Osteocyte (in vitro differentiated cells): ENCODE data around the gene PLEKHF1. TPM values are rescaled to one million over a fixed set of nuclear protein-coding genes. Genes with fewer than 3 reads are reported as not detected.

Experiments
- DNase-seq: peaks from one replicate; pipeline ENCODE4 v3.0.0; 2021; ENCODE audit warnings: mixed read lengths; ENCODE audit not compliant: unreplicated experiment; ENCODE audit errors: extremely low spot score
- H3K27ac Mint-ChIP-seq: one replicate; pipeline ENCODE4 v1.8.0; 2021; ENCODE audit warnings: mild to moderate bottlenecking, mixed read lengths; ENCODE audit not compliant: unreplicated experiment
- H3K27me3 Mint-ChIP-seq: one replicate; pipeline ENCODE4 v1.8.0; 2021; ENCODE audit warnings: mixed read lengths; ENCODE audit not compliant: unreplicated experiment
- H3K36me3 Mint-ChIP-seq: one replicate; pipeline ENCODE4 v1.8.0; 2021; ENCODE audit warnings: mixed read lengths; ENCODE audit not compliant: unreplicated experiment
- H3K4me1 Mint-ChIP-seq: one replicate; pipeline ENCODE4 v1.8.0; 2021; ENCODE audit warnings: mixed read lengths; ENCODE audit not compliant: unreplicated experiment
- H3K4me3 Mint-ChIP-seq: one replicate; pipeline ENCODE4 v1.8.0; 2021; ENCODE audit warnings: mild to moderate bottlenecking, moderate library complexity, mixed read lengths; ENCODE audit not compliant: unreplicated experiment
- H3K9me3 Mint-ChIP-seq: one replicate; pipeline ENCODE4 v1.8.0; 2021; ENCODE audit warnings: mixed read lengths; ENCODE audit not compliant: unreplicated experiment
- total RNA-seq: library from RNA; stranded (reverse); gene quantifications from 2 replicates; pipeline ENCODE4 v1.2.1, GENCODE V29; 2021
- TF ChIP-seq, protein P1 (sequence below): fragments of 200-600 bp; sonication (generic); IDR thresholded peaks from 2 replicates; pipeline ENCODE4 v1.5.0; 2021; ENCODE audit warnings: antibody characterized with exemption, mild to moderate bottlenecking, moderate library complexity

PLEKHF1 gene
- total RNA-seq, 1 donor from 2014 or later = 27.3 TPM

DNA sequence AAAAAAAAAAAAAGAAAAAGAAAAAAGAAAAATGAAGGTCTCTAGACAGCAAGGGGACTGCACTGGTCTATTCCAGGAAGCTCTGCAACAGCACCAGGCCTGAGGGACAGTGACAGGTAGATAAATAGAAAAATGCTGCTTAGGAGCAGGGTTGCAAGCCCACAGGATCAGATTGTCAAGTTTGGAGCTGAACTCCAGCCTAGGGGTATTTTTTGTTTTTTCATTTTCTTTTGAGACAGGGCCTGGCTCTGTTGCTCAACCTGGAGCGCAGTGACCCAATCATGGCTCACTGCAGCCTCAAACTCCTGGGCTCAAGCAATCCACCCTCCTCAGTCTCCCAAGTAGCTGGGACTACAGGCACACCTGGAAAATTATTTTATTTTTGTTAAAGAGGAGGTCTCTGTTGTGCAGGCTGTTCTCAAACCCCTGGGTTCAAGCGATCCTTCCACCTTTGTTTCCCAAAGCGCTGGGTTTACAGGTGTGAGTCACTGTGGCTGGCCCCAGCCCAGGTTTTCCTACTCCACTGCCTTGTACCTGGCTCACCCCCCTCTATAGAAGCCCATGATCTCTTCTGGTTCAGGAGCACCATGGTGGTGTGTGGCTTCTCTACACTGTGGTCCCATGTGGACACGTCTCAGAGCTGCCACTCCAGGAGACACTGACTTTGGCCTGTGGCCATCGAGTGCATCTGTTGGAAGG, 35.3 kb upstream of the PLEKHF1 start:
- TF ChIP-seq, protein P1, sequence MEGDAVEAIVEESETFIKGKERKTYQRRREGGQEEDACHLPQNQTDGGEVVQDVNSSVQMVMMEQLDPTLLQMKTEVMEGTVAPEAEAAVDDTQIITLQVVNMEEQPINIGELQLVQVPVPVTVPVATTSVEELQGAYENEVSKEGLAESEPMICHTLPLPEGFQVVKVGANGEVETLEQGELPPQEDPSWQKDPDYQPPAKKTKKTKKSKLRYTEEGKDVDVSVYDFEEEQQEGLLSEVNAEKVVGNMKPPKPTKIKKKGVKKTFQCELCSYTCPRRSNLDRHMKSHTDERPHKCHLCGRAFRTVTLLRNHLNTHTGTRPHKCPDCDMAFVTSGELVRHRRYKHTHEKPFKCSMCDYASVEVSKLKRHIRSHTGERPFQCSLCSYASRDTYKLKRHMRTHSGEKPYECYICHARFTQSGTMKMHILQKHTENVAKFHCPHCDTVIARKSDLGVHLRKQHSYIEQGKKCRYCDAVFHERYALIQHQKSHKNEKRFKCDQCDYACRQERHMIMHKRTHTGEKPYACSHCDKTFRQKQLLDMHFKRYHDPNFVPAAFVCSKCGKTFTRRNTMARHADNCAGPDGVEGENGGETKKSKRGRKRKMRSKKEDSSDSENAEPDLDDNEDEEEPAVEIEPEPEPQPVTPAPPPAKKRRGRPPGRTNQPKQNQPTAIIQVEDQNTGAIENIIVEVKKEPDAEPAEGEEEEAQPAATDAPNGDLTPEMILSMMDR = no peak
- no peak overlapping the region for H3K4me3 Mint-ChIP-seq
- no peaks in the 10 kb centered on the region for H3K9me3 Mint-ChIP-seq
- no peaks in the 10 kb centered on the region for H3K36me3 Mint-ChIP-seq
- no peaks in the 10 kb centered on the region for H3K27me3 Mint-ChIP-seq
- peaks cover 5% of the 10 kb centered on the region for H3K4me1 Mint-ChIP-seq
- DNase-seq = no peak
- H3K27ac Mint-ChIP-seq = no peak overlapping the region

DNA sequence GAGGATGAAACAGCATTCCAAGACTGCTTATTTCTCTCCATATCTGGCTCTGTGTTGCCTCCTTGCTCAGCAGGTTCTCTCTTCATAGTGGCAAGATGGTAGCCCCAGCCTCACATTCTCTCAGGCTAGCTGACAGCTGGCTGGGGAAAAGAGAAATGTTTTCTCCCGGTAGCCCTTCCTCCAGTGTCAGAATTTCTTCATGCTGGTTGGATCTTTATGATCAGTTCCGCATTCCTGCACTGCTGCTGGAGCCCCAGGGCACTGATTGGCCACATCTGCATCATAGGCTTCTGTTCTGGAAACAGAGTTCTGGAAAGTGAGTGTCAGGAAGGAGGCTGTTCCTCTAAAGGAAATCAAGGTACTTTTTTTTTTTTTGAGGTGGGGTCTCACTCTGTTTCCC, 34.6 kb upstream of the PLEKHF1 start:
- H3K27me3 Mint-ChIP-seq = no peaks in the 10 kb centered on the region
- TF ChIP-seq, protein P1 = no peak
- H3K9me3 Mint-ChIP-seq = no peaks in the 10 kb centered on the region
- H3K4me3 Mint-ChIP-seq = no peak overlapping the region
- no peaks in the 10 kb centered on the region for H3K36me3 Mint-ChIP-seq
- no peak for DNase-seq
- peaks cover 5% of the 10 kb centered on the region for H3K4me1 Mint-ChIP-seq
- no peak overlapping the region for H3K27ac Mint-ChIP-seq

DNA sequence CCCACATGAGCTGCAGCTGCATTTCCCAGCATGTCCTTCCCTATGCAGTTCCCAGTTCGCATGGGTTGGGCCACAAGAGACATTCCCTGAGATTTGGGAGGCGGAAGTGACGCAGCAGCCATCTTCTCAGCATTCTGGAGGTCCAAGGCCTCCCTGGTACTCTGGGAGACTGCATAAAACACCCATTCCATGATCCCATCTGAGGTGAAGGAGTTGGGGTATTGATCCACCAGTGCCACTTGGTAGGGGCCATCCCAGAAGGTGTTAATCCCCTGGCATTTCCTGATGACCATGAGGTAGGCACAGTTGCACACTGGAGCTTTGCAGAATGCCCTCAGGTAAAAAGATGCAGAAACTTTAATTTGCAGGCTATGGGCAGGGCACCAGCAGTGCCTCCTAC, 33.8 kb upstream of the PLEKHF1 start:
- no peaks in the 10 kb centered on the region for H3K9me3 Mint-ChIP-seq
- no peak overlapping the region for H3K27ac Mint-ChIP-seq
- TF ChIP-seq, protein P1 = no peak
- H3K36me3 Mint-ChIP-seq = no peaks in the 10 kb centered on the region
- H3K4me1 Mint-ChIP-seq = peaks cover 5% of the 10 kb centered on the region
- no peak for DNase-seq
- H3K27me3 Mint-ChIP-seq = no peaks in the 10 kb centered on the region
- H3K4me3 Mint-ChIP-seq = no peak overlapping the region

DNA sequence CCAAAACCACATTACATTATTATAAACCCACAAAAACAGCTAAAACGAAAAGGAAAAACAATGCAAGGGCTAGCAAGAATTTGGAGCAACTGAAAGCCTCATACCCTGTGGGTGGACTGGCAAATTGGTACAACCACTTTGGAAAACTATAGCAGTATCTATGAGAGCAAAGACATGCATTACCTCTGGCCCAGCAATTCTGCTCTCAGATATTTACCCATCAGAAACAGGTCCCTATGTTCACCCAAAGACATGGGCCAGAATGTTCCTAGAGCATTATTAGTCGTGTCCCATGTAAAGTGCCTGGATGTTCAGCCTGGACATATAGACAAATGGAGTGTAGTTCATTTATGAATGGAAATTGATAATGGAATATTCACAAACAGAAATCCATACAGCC, 31.3 kb upstream of the PLEKHF1 start:
- Mint-ChIP-seq H3K27me3 (no peaks in the 10 kb centered on the region), H3K27ac (no peak overlapping the region), H3K4me1 (peaks cover 5% of the 10 kb centered on the region), H3K36me3 (no peaks in the 10 kb centered on the region), H3K4me3 (no peak overlapping the region), H3K9me3 (no peaks in the 10 kb centered on the region)
- TF ChIP-seq, protein P1 = no peak
- no peak for DNase-seq

DNA sequence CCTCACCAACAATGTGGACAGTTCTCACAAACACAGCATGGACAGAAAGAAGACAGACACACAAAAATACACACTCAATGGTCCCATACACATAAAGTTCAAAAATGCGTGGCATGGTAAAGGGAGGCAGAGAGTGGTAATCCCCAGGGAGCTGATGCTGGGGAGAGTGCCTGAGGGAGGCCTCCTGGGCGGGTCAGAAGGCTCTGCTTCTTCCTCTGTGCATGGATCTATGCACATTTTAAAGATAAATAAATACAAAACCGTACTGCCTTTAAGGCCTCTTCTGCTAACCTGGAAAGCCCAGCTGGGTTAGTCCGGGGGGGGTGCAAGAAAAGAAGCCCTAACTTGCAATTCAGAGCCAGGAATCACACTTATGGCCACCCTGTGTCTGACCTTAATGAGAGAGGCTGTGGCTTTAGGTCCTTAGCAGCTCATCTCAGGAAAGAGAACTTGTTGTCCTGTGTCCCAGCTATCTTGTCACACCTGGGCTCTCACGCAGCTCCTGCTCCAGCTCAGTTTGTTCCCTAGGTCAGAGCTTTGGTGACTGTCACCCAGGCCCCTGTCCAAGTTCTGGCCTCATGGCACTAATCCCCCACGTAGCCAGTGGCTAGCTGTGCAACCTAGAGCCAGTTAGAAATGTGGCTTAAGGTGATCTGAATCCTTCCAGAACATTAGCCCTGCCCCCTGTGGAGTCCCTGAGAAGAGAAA, 30.7 kb upstream of the PLEKHF1 start:
- no peaks in the 10 kb centered on the region for H3K36me3 Mint-ChIP-seq
- H3K9me3 Mint-ChIP-seq = no peaks in the 10 kb centered on the region
- H3K4me1 Mint-ChIP-seq = peaks cover 5% of the 10 kb centered on the region
- no peak for DNase-seq
- no peak overlapping the region for H3K27ac Mint-ChIP-seq
- TF ChIP-seq, protein P1 = no peak
- no peaks in the 10 kb centered on the region for H3K27me3 Mint-ChIP-seq
- no peak overlapping the region for H3K4me3 Mint-ChIP-seq
